Ishikawa (cell line): ENCODE measurements around the gene ALKBH3.

Experiments
- MAX ChIP-seq: IDR thresholded peaks from 2 replicates; pipeline ENCODE4 v1.6.1; 2012
- TEAD4 ChIP-seq: IDR thresholded peaks from 2 replicates; pipeline ENCODE4 v1.6.1; 2012

DNA sequence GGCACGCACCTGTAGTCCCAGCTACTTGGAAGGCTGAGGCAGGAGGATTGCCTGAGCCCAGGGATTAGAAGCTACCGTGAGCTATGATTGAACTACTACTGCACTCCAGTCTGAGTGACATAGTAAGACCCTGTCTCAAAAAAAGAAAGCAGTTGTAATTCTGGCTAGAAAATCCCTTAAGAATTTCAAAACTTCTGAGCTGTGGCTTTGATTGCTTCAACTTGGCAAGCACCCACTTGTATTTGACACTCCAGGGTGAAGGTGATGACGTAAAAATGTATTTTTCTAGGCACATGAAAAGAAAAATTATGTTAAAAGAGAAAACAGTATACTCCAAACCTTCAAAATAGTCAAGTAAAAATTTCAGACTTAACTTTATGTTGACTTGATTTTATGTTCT lies 23.6 kb upstream of the ALKBH3 start:
- no peak for TF ChIP-seq MAX
- no peak for TF ChIP-seq TEAD4
